Islet of Langerhans (tissue), 1 donor: ENCODE data around the gene SPATA21.
"Not testable (repeated sequence)": the region's sequence is repeated elsewhere in the genome, so short reads cannot be mapped to it uniquely, and the experiment has no call there.

ENCODE experiments used
- FAIRE-seq: peaks from one replicate; lab custom pipeline; 2011; peaks lifted over from hg19 to GRCh38; lab: Jason Lieb, UNC

SPATA21 gene

GRCh38 chr1:16436946-16437474 lies at the start of gene SPATA21:
Gene SPATA21 (minus strand): TSS chr1:16437424. CDS start chr1:16431371, 6,053 bp downstream.
- FAIRE-seq, result no peak

GRCh38 chr1:16487011-16487410 lies 49.8 kb upstream of the SPATA21 start:
- FAIRE-seq, result not testable (repeated sequence)

- FAIRE-seq, result not testable (repeated sequence)
Observed at GRCh38 chr1:16486316-16486715, 49.1 kb upstream of the SPATA21 start.

- no peak for FAIRE-seq
Observed at GRCh38 chr1:16484931-16485330, 47.7 kb upstream of the SPATA21 start.

- FAIRE-seq, result no peak
Observed at GRCh38 chr1:16484501-16484835, 47.2 kb upstream of the SPATA21 start.

GRCh38 chr1:16483639-16484500 lies 46.6 kb upstream of the SPATA21 start:
- not testable (repeated sequence) for FAIRE-seq

GRCh38 chr1:16483146-16483545 lies 45.9 kb upstream of the SPATA21 start:
- FAIRE-seq, result not testable (repeated sequence)

GRCh38 chr1:16478091-16478490 lies 40.9 kb upstream of the SPATA21 start:
- FAIRE-seq, result no peak

GRCh38 chr1:16475771-16476770 lies 38.8 kb upstream of the SPATA21 start:
- not testable (repeated sequence) for FAIRE-seq

- FAIRE-seq, result not testable (repeated sequence)
Observed at GRCh38 chr1:16474891-16475290, 37.7 kb upstream of the SPATA21 start.

GRCh38 chr1:16474166-16474800 lies 37.1 kb upstream of the SPATA21 start:
- no peak for FAIRE-seq

GRCh38 chr1:16468558-16468957 lies 31.3 kb upstream of the SPATA21 start:
- FAIRE-seq, result no peak

GRCh38 chr1:16464917-16465625 lies 27.8 kb upstream of the SPATA21 start:
- no peak for FAIRE-seq

GRCh38 chr1:16462773-16463330 lies 25.6 kb upstream of the SPATA21 start:
- no peak for FAIRE-seq

GRCh38 chr1:16461681-16462080 lies 24.5 kb upstream of the SPATA21 start:
- FAIRE-seq, result no peak

- FAIRE-seq, result no peak
Observed at GRCh38 chr1:16459352-16459925, 22.2 kb upstream of the SPATA21 start.

- FAIRE-seq, result no peak
Observed at GRCh38 chr1:16458831-16459230, 21.6 kb upstream of the SPATA21 start.

- FAIRE-seq, result not testable (repeated sequence)
Observed at GRCh38 chr1:16456151-16456550, 18.9 kb upstream of the SPATA21 start.

- FAIRE-seq, result not testable (repeated sequence)
Observed at GRCh38 chr1:16454909-16455308, 17.7 kb upstream of the SPATA21 start.

- FAIRE-seq, result no peak
Observed at GRCh38 chr1:16451841-16452528, 14.8 kb upstream of the SPATA21 start.
